ENCODE measurements around the gene SASH1. TPM values are rescaled to one million over a fixed set of nuclear protein-coding genes. Genes with fewer than 3 reads are reported as not detected.

SASH1 gene
- total and polyA plus RNA-seq, 2 of the 8 experiments (the other 6 are each of a cell fraction or from before 2014, with no cell fraction given) = 6.0 to 20.2 TPM

- no peak overlapping the region for H3K9ac ChIP-seq (replicated peaks in 1 of 4; ENCODE audit: extremely low read depth in 1 of 4, low read depth in 3 of 4, low read length in 3 of 4)
- H3K4me3 ChIP-seq (ENCODE audit: extremely low read depth in 1 of 4, insufficient read depth in 2 of 4, low read depth in 3 of 4, low read length in 4 of 4) = no peak overlapping the region
- no peak overlapping the region for H3K27ac ChIP-seq (ENCODE audit: low read depth, low read length)
- H2AK5ac ChIP-seq (ENCODE audit: low read depth, low read length) = no peak overlapping the region
- H2BK12ac ChIP-seq (ENCODE audit: low read depth, low read length) = no peak overlapping the region
- H3K79me2 ChIP-seq (ENCODE audit: control insufficient read depth in 1 of 2, insufficient read depth in 2 of 2, low read length in 2 of 2) = no peaks in the 10 kb centered on the region
- H4K20me1 ChIP-seq (replicated peaks in 1 of 2; ENCODE audit: control insufficient read depth in 1 of 2, insufficient read depth in 2 of 2, low read length in 2 of 2) = peaks cover 0 to 1% of the 10 kb centered on the region in 2 experiments
- H2BK5ac ChIP-seq (ENCODE audit: low read depth, low read length) = no peak overlapping the region
- no peak overlapping the region for H4K5ac ChIP-seq (ENCODE audit: insufficient read length, low read depth, low read length)
- peaks cover 11 to 57% (median 43%) of the 10 kb centered on the region in 4 experiments for H3K36me3 ChIP-seq (ENCODE audit: control insufficient read depth in 2 of 4, insufficient read depth in 4 of 4, low read length in 3 of 4)
- no peak overlapping the region for H3K18ac ChIP-seq (ENCODE audit: extremely low read depth, low read length)
- H3K14ac ChIP-seq (ENCODE audit: insufficient read length) = no peak overlapping the region
- no peak overlapping the region for H3K4ac ChIP-seq (replicated peaks; ENCODE audit: insufficient read length, low read depth, low read length)
- DNase-seq (ENCODE audit: low read depth in 1 of 2, low spot score in 2 of 2) = no peak
- no peak overlapping the region for H3K23ac ChIP-seq (ENCODE audit: insufficient read length)
- WGBS, 2 experiments (ENCODE audit: extremely low coverage in 1 of 2, insufficient coverage in 1 of 2, insufficient read length in 1 of 2, insufficient replicate concordance in 2 of 2, low coverage in 1 of 2, low lambda C conversion rate in 2 of 2, missing lambda C conversion rate in 1 of 2) = 95% methylated on average over 6 of the region's 6 CpGs; no CpG with 5 or more reads in 1 of the 2 experiments
- no peaks in the 10 kb centered on the region for H3K27me3 ChIP-seq (replicated peaks in 1 of 4; ENCODE audit: control insufficient read depth in 3 of 4, extremely low read depth in 1 of 4, insufficient read depth in 3 of 4, low read length in 3 of 4)
- FAIRE-seq = no peak
- no peaks in the 10 kb centered on the region for H3K79me1 ChIP-seq (ENCODE audit: low read depth, low read length)
- no peak overlapping the region for H3K4me2 ChIP-seq (ENCODE audit: insufficient read depth in 1 of 2, low read depth in 2 of 2, low read length in 2 of 2)
- CTCF ChIA-PET (ENCODE audit: partially characterized antibody) = interaction anchor here (0.7 to 1.0 kb wide), 2 partner anchors 9 to 16 kb away, joined by 3 read pairs; no protein-coding TSS in a partner anchor
- no peaks in the 10 kb centered on the region for H3K23me2 ChIP-seq (ENCODE audit: low read depth, low read length)
- H4K8ac ChIP-seq (ENCODE audit: extremely low read depth, insufficient read depth, low read length) = no peak overlapping the region
- H2AFZ ChIP-seq (ENCODE audit: low read length) = no peak overlapping the region
- no peak overlapping the region for H2BK20ac ChIP-seq (ENCODE audit: low read length)
- no peaks in the 10 kb centered on the region for H3K9me3 ChIP-seq (ENCODE audit: insufficient read depth in 2 of 2, low read depth in 1 of 2, low read length in 1 of 2)
- peaks cover 0 to 2% (median 0%) of the 10 kb centered on the region in 4 experiments; a peak in 1 of 7 replicates for H3K4me1 ChIP-seq (replicated peaks in 1 of 4; ENCODE audit: control insufficient read depth in 3 of 4, insufficient read depth in 4 of 4, low read length in 3 of 4)
- POLR2A ChIA-PET (ENCODE audit: partially characterized antibody) = no interaction called here
- H2BK15ac ChIP-seq (ENCODE audit: low read length) = no peak overlapping the region
- H2BK120ac ChIP-seq (replicated peaks; ENCODE audit: low read depth, low read length) = no peak overlapping the region
- no peak overlapping the region for H3K56ac ChIP-seq (replicated peaks; ENCODE audit: insufficient read length, low read depth, low read length)
- H4K91ac ChIP-seq (replicated peaks; ENCODE audit: insufficient read length, low read length) = no peak overlapping the region
- TF ChIP-seq RNF2 (IDR thresholded peaks at IDR 0.05; ENCODE audit: borderline replicate concordance, low read depth, low read length, missing control alignments, poor library complexity, severe bottlenecking) (no peak), BACH1 (IDR thresholded peaks at IDR 0.05; ENCODE audit: low read length) (no peak), RBBP5 (IDR thresholded peaks at IDR 0.05; ENCODE audit: borderline replicate concordance, low read depth, low read length) (no peak), KDM1A (IDR thresholded peaks at IDR 0.05; ENCODE audit: borderline replicate concordance, low read length) (no peak), TCF12 (IDR thresholded peaks at IDR 0.05; ENCODE audit: low read depth, low read length) (no peak), RXRA (IDR thresholded peaks at IDR 0.05; ENCODE audit: insufficient read depth, low read depth, low read length) (no peak), POLR2AphosphoS5 (IDR thresholded peaks at IDR 0.05; ENCODE audit: low read depth, low read length) (no peak), MAX (IDR thresholded peaks at IDR 0.05) (no peak), TEAD4 (IDR thresholded peaks at IDR 0.05; ENCODE audit: low read depth, low read length) (no peak), TAF7 (optimal IDR thresholded peaks at IDR 0.05; ENCODE audit: borderline replicate concordance, low read depth, low read length) (no peak), GTF2F1 (IDR thresholded peaks at IDR 0.05; ENCODE audit: borderline replicate concordance, low read depth, low read length) (no peak), CEBPB (IDR thresholded peaks at IDR 0.05; ENCODE audit: low read depth, low read length) (no peak), ATF3 (IDR thresholded peaks at IDR 0.05; ENCODE audit: insufficient read depth, low read depth, low read length) (no peak), GABPA (IDR thresholded peaks at IDR 0.05; ENCODE audit: borderline replicate concordance, insufficient read depth, low read length) (no peak)
Measured at GRCh38 chr6:148543540-148543939, 200.9 kb downstream of the SASH1 start.

Measured in H1 (cell line).